Stomach (tissue), 9 donors: ENCODE measurements around the gene AK2. TPM values are rescaled to one million over a fixed set of nuclear protein-coding genes. Genes with fewer than 3 reads are reported as not detected.

Experiments used
- DNase-seq, 2 donors: peaks; one replicate each; pipeline versions ENCODE4 v3.0.0 to v3.0.0-alpha.2; 2013 to 2019
- H3K27ac ChIP-seq, 5 donors: fragments of 200-600 bp in 4 of 5; sonication (generic) in 4 of 5; one replicate each; pipeline ENCODE4 v1.5.1; 2013 to 2019; ENCODE audit warnings: mild to moderate bottlenecking in 1 of 5, moderate library complexity in 1 of 5
- H3K27me3 ChIP-seq, 3 donors: fragments of 200-600 bp; sonication (generic); one replicate each; pipeline ENCODE4 v1.5.1; 2017 to 2019; ENCODE audit warnings: mixed run types in 1 of 3
- H3K36me3 ChIP-seq, 4 donors: fragments of 200-600 bp; sonication (generic); 1 replicate in 3 of 4; 2 replicates in 1 of 4; pipeline ENCODE4 v1.5.1; 2016 to 2019
- H3K4me1 ChIP-seq, 4 donors: fragments of 200-600 bp; sonication (generic); one replicate each; pipeline ENCODE4 v1.5.1; 2016 to 2019
- H3K4me3 ChIP-seq, 4 donors: fragments of 200-600 bp; sonication (generic) in 3 of 4; one replicate each; pipeline ENCODE4 v1.5.1; 2016 to 2019; ENCODE audit warnings: mild to moderate bottlenecking in 1 of 4
- H3K9me3 ChIP-seq, 4 donors: fragments of 200-600 bp; sonication (generic); one replicate each; pipeline ENCODE4 v1.5.1; 2016 to 2019
- CTCF ChIP-seq, 7 experiments: fragments of 450-650 bp in 4 of 7; fragments of 200-600 bp in 3 of 7; sonication (generic) in 3 of 7; IDR thresholded peaks; one replicate each; pipeline ENCODE4 v1.5.1; 2016 to 2019; ENCODE audit warnings: antibody characterized with exemption in 7 of 7, control low read depth in 2 of 7, mild to moderate bottlenecking in 1 of 7
- EP300 ChIP-seq: sonication (generic); formaldehyde crosslinking; IDR thresholded peaks from one replicate; pipeline ENCODE4 v1.6.1; 2017; ENCODE audit warnings: antibody characterized with exemption
- POLR2A ChIP-seq, 4 donors: fragments of 450-650 bp; IDR thresholded peaks; one replicate each; pipeline ENCODE4 v1.6.1; 2016; ENCODE audit warnings: antibody characterized with exemption in 4 of 4, control low read depth in 2 of 4, mild to moderate bottlenecking in 1 of 4, moderate library complexity in 1 of 4
- POLR2AphosphoS5 ChIP-seq, 3 donors: sonication (generic); formaldehyde crosslinking; IDR thresholded peaks; one replicate each; pipeline ENCODE4 v1.6.1; 2016; ENCODE audit warnings: antibody characterized with exemption in 3 of 3
- WGBS, 5 donors: extraction: QIAGEN DNeasy Blood & Tissue Kit in 3 of 5; methylation state at CpG; one replicate each; pipeline versions ENCODE4 v1.1.5 to v1.1.7; 2013 to 2018; 5-methylcytosine and 5-hydroxymethylcytosine counted together
- intact Hi-C: fragments of 100-400 bp; cut with DNase I; formaldehyde crosslinking; loops from one replicate; pipeline ENCODE4 v1.15.1; 2023; ENCODE audit warnings: low total_unique reads
- polyA plus RNA-seq, 3 donors: library from polyadenylated mRNA; stranded (reverse); fragments of 200-250 nt; gene quantifications; one replicate each; pipeline ENCODE4 v1.2.3, GENCODE V29; 2013
- total RNA-seq, 5 donors: library from RNA; depleted of rRNA; stranded (reverse); fragments of >200 nt; gene quantifications; one replicate each; pipeline versions ENCODE4 v1.1.0 to v1.2.3, GENCODE V29; 2014 to 2016
- donor health status: healthy with polysubstance abuse.
- donor health status: Bipolar disorder and iron deficiency.
- donor health status: healthy.

The AK2 gene
- total and polyA plus RNA-seq, 8 donors, result 71.0 to 263 (median 115) TPM

GRCh38 chr1:33056426-33056825 lies 19.7 kb upstream of the AK2 start:
- Histone ChIP-seq H3K36me3 (no peaks in the 10 kb centered on the region), H3K4me3 (no peak overlapping the region), H3K27me3 (no peaks in the 10 kb centered on the region), H3K27ac (no peak overlapping the region), H3K9me3 (no peaks in the 10 kb centered on the region), H3K4me1 (peaks cover 6 to 11% (median 7%) of the 10 kb centered on the region in 4 donors)
- intact Hi-C loops, result loop anchor here (10.0 kb wide), 1 partner anchor 122 kb away; no protein-coding TSS in a partner anchor
- TF ChIP-seq POLR2A (IDR thresholded peaks at IDR 0.05), result no peak
- no peak for TF ChIP-seq EP300
- no peak for TF ChIP-seq POLR2AphosphoS5 (IDR thresholded peaks at IDR 0.05)
- TF ChIP-seq CTCF (IDR thresholded peaks at IDR 0.05), result no peak
- DNase-seq, result no peak
- 83 to 93% (median 89%) methylated on average over 3 of the region's 3 CpGs for WGBS, 5 donors

- peaks cover 6 to 15% (median 7%) of the 10 kb centered on the region in 4 donors for H3K4me1 ChIP-seq
- no peaks in the 10 kb centered on the region for H3K27me3 ChIP-seq
- 33 to 41% (median 38%) methylated on average over 12 of the region's 12 CpGs for WGBS, 5 donors
- intact Hi-C loops, result loop anchor here (10.0 kb wide), 1 partner anchor 121 kb away; no protein-coding TSS in a partner anchor
- TF ChIP-seq POLR2AphosphoS5 (IDR thresholded peaks at IDR 0.05) (peak in 2 of 3 donors; percentile 45 to 63), CTCF (IDR thresholded peaks at IDR 0.05) (peak in 5 of 7 experiments; percentile 47 to 69 (median 54)), EP300 (no peak)
- no peaks in the 10 kb centered on the region for H3K36me3 ChIP-seq
- no peaks in the 10 kb centered on the region for H3K9me3 ChIP-seq
- peak; percentile 59 to 92 for DNase-seq
- no peak overlapping the region for H3K4me3 ChIP-seq
- peak overlapping the region in 1 of 5 donors; percentile 54 for H3K27ac ChIP-seq
Observed at GRCh38 chr1:33055210-33056008, 18.7 kb upstream of the AK2 start.

- Histone ChIP-seq H3K27me3 (no peaks in the 10 kb centered on the region), H3K36me3 (no peaks in the 10 kb centered on the region), H3K27ac (no peak overlapping the region), H3K4me3 (no peak overlapping the region), H3K9me3 (no peaks in the 10 kb centered on the region), H3K4me1 (peaks cover 3 to 22% (median 6%) of the 10 kb centered on the region in 4 donors)
- intact Hi-C loops, result loop anchor here (10.0 kb wide), 1 partner anchor 116 kb away; no protein-coding TSS in a partner anchor
- TF ChIP-seq CTCF (IDR thresholded peaks at IDR 0.05) (no peak), POLR2A (IDR thresholded peaks at IDR 0.05) (no peak), POLR2AphosphoS5 (IDR thresholded peaks at IDR 0.05) (no peak), EP300 (no peak)
- DNase-seq, result no peak
- 77 to 89% (median 86%) methylated on average over 15 to 17 of the region's 17 CpGs for WGBS, 5 donors
Observed at GRCh38 chr1:33050221-33051076, 13.8 kb upstream of the AK2 start.

DNA sequence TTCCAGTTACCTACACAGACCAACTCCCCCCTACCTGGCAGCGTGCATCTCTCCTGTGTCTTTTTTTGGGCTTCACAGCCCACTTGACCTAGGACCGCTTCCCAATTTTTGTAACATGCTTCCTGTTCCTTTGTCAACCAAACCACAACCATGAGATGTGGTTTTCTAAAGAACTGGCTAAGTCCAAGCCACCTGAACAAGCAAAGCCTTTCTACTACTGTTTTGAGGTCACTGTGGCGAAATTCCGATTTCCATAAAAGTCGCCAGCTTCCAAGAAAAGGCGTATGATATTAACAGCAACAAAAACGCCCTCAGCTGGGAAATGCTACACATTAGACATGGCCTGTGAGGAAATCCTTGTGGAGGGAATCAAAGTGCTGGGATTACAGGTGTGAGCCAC lies 12.7 kb upstream of the AK2 start:
- Histone ChIP-seq H3K9me3 (no peaks in the 10 kb centered on the region), H3K27me3 (no peaks in the 10 kb centered on the region), H3K4me1 (peaks cover 0 to 14% (median 0%) of the 10 kb centered on the region in 4 donors), H3K36me3 (no peaks in the 10 kb centered on the region), H3K27ac (no peak overlapping the region), H3K4me3 (no peak overlapping the region)
- 82 to 88% (median 86%) methylated on average over 7 of the region's 7 CpGs for WGBS, 5 donors
- no peak for DNase-seq
- intact Hi-C loops, result no loop called here
- no peak for TF ChIP-seq POLR2A (IDR thresholded peaks at IDR 0.05)
- no peak for TF ChIP-seq CTCF (IDR thresholded peaks at IDR 0.05)
- TF ChIP-seq EP300, result no peak
- no peak for TF ChIP-seq POLR2AphosphoS5 (IDR thresholded peaks at IDR 0.05)
